ENCODE data around the gene CIAPIN1. TPM values are rescaled to one million over a fixed set of nuclear protein-coding genes. Genes with fewer than 3 reads are reported as not detected.

Gene CIAPIN1
- total and polyA plus RNA-seq, 2 of the 4 experiments (the other 2 are of a cell fraction) = 41.6 to 47.7 TPM

GRCh38 chr16:57486858-57487834 lies 40.0 kb upstream of the CIAPIN1 start:
- no peaks in the 10 kb centered on the region for H3K36me3 ChIP-seq (ENCODE audit: control insufficient read depth, insufficient read depth, low read length)
- no TSS peak for BruUV-seq (replicated peaks)
- H3K18ac ChIP-seq (ENCODE audit: low read depth, low read length) = peak overlapping the region; percentile 78
- H3K9ac ChIP-seq (ENCODE audit: low read depth, low read length) = 0 out of 2 replicates have a peak overlapping the region, but pooled peaks have one; percentile 13
- no peak overlapping the region for H2BK5ac ChIP-seq (ENCODE audit: low read depth, low read length, poor library complexity, severe bottlenecking)
- H2BK120ac ChIP-seq (ENCODE audit: low read depth, low read length) = 0 out of 2 replicates have a peak overlapping the region, but pooled peaks have one; percentile 52
- ChIA-PET POLR2A (ENCODE audit: unreplicated experiment) (no interaction called here), CTCF (interaction anchor here (0.6 to 1.4 kb wide), 2 partner anchors 25 to 66 kb away, joined by 3 to 4 read pairs; partner anchors contain the start of gene POLR2C)
- no peak overlapping the region for H3K23ac ChIP-seq (ENCODE audit: low read depth, low read length)
- no peak for DNase-seq
- no peak overlapping the region for H2BK15ac ChIP-seq (ENCODE audit: low read depth, low read length)
- H4K5ac ChIP-seq (ENCODE audit: low read depth, low read length) = peak overlapping the region; percentile 100
- no peak for ATAC-seq (ENCODE audit: low read depth)
- peak overlapping the region; percentile 29 for H2AK9ac ChIP-seq (replicated peaks; ENCODE audit: low read depth, low read length, poor library complexity)
- WGBS, 2 experiments (ENCODE audit: extremely low coverage in 2 of 2, insufficient read length in 1 of 2) = 80% methylated on average over 3 of the region's 8 CpGs; no CpG with 5 or more reads in 1 of the 2 experiments
- H3K27me3 ChIP-seq (ENCODE audit: control insufficient read depth, insufficient read depth, low read length) = peaks cover 5% of the 10 kb centered on the region
- peaks cover 4% of the 10 kb centered on the region for H3K9me1 ChIP-seq (ENCODE audit: insufficient read depth, low read length)
- peak overlapping the region; percentile 62 for H3K4ac ChIP-seq (ENCODE audit: low read depth, low read length)
- peak overlapping the region; percentile 20 for H4K91ac ChIP-seq (ENCODE audit: insufficient read depth, low read depth, low read length)
- in situ Hi-C loops (cut with MboI; ENCODE audit: low sequenced_read_pairs) (no loop called here), dilution Hi-C loops (cut with HindIII; ENCODE audit: low sequenced_read_pairs, unreplicated experiment) (no loop called here), intact Hi-C loops (cut with micrococcal nuclease) (no loop called here)
- peaks cover 4% of the 10 kb centered on the region; the same call in 1 of the 2 replicates for H3K4me1 ChIP-seq (ENCODE audit: control insufficient read depth, insufficient read depth, low read length)
- H2AFZ ChIP-seq (replicated peaks; ENCODE audit: low read length, poor library complexity) = peak overlapping the region; percentile 93
- peak overlapping the region; percentile 73 for H3K4me2 ChIP-seq (ENCODE audit: low read depth, low read length)
- no peak overlapping the region for H3K4me3 ChIP-seq (ENCODE audit: insufficient read depth, low read depth, low read length)
- peak overlapping the region; percentile 89 for H3K14ac ChIP-seq (replicated peaks; ENCODE audit: low read depth, low read length)
- H3K27ac ChIP-seq (ENCODE audit: insufficient read depth, low read length) = no peak overlapping the region
- no peaks in the 10 kb centered on the region for H3K9me3 ChIP-seq (ENCODE audit: control insufficient read depth, insufficient read depth, low read length)
- H4K8ac ChIP-seq (ENCODE audit: low read depth in 2 of 2, low read length in 2 of 2) = peak overlapping the region; percentile 83 to 96; a peak in 3 of 4 replicates
- H3K56ac ChIP-seq (ENCODE audit: extremely low read depth, insufficient read depth, low read length) = peak overlapping the region; percentile 18; the same call in 1 of the 2 replicates
- H4K20me1 ChIP-seq (ENCODE audit: insufficient read depth, low read length) = no peaks in the 10 kb centered on the region; the same call in 1 of the 2 replicates
- H2BK20ac ChIP-seq (ENCODE audit: low read depth, low read length) = no peak overlapping the region; the same call in 1 of the 2 replicates
- H3K79me1 ChIP-seq (ENCODE audit: low read depth in 1 of 2, low read length in 2 of 2) = peaks cover 0 to 4% of the 10 kb centered on the region in 2 experiments; a peak in 1 of 4 replicates
- H2AK5ac ChIP-seq (ENCODE audit: low read depth, low read length) = no peak overlapping the region
- TF ChIP-seq MXI1 (IDR thresholded peaks at IDR 0.05; ENCODE audit: borderline replicate concordance, low read depth, low read length) (no peak), SMC3 (IDR thresholded peaks at IDR 0.05; ENCODE audit: low read depth, low read length) (no peak), POLR2A (IDR thresholded peaks at IDR 0.05; ENCODE audit: low read depth, low read length) (no peak), FOS (IDR thresholded peaks at IDR 0.05; ENCODE audit: low read depth, low read length) (no peak), NFE2L2 (IDR thresholded peaks at IDR 0.05; ENCODE audit: low read depth, low read length) (no peak), BHLHE40 (IDR thresholded peaks at IDR 0.05; ENCODE audit: low read depth, low read length) (no peak), USF2 (IDR thresholded peaks at IDR 0.05; ENCODE audit: low read depth, low read length) (no peak), CTCF (conservative IDR thresholded peaks at IDR 0.05; ENCODE audit: low read depth, low read length) (no peak), ELK1 (IDR thresholded peaks at IDR 0.05; ENCODE audit: borderline replicate concordance, low read depth, low read length) (no peak), MAFK (IDR thresholded peaks at IDR 0.05; ENCODE audit: low read depth, low read length) (no peak), CEBPB (IDR thresholded peaks at IDR 0.05; ENCODE audit: low read depth, low read length) (no peak), RFX5 (IDR thresholded peaks at IDR 0.05; ENCODE audit: low read depth, low read length) (no peak), MAZ (IDR thresholded peaks at IDR 0.05; ENCODE audit: borderline replicate concordance, low read depth, low read length) (no peak)
